Thymus (tissue), 11 donors: ENCODE measurements around the gene SNX32. TPM values are rescaled to one million over a fixed set of nuclear protein-coding genes. Genes with fewer than 3 reads are reported as not detected.
A peak's percentile ranks its signal among the peaks of the same experiment; 100 is the strongest.

Experiments used
- DNase-seq, 9 donors: peaks; one replicate each; pipeline ENCODE4 v3.0.0-alpha.2; 2013; ENCODE audit warnings: low spot score in 9 of 9, low read depth in 6 of 9, missing footprints in 1 of 9
- H3K27ac ChIP-seq, 2 donors: one replicate each; pipeline ENCODE4 v1.5.1; 2013; ENCODE audit warnings: control low read depth in 1 of 2, low read depth in 1 of 2, low read length in 1 of 2, mild to moderate bottlenecking in 1 of 2, moderate library complexity in 1 of 2
- H3K27me3 ChIP-seq, 2 donors: one replicate each; pipeline ENCODE4 v1.5.1; 2013; ENCODE audit warnings: low read length in 1 of 2; ENCODE audit not compliant: control insufficient read depth in 2 of 2, insufficient read depth in 1 of 2
- H3K36me3 ChIP-seq, 2 donors: one replicate each; pipeline ENCODE4 v1.5.1; 2013; ENCODE audit warnings: low read length in 1 of 2, mild to moderate bottlenecking in 1 of 2, moderate library complexity in 1 of 2; ENCODE audit not compliant: control insufficient read depth in 2 of 2, insufficient read depth in 2 of 2
- H3K4me1 ChIP-seq, 2 donors: one replicate each; pipeline ENCODE4 v1.5.1; 2013; ENCODE audit warnings: low read length in 2 of 2; ENCODE audit not compliant: control insufficient read depth in 2 of 2, insufficient read depth in 2 of 2
- H3K4me3 ChIP-seq, 2 donors: one replicate each; pipeline ENCODE4 v1.5.1; 2013; ENCODE audit warnings: low read length in 2 of 2, control low read depth in 1 of 2, mild to moderate bottlenecking in 1 of 2
- H3K9me3 ChIP-seq, 2 donors: one replicate each; pipeline ENCODE4 v1.5.1; 2013; ENCODE audit warnings: low read length in 1 of 2, mild to moderate bottlenecking in 1 of 2; ENCODE audit not compliant: control insufficient read depth in 2 of 2, insufficient read depth in 1 of 2
- WGBS: extraction: QIAGEN DNeasy Blood & Tissue Kit; methylation state at CpG from one replicate; pipeline ENCODE4 v1.1.7; 2013; 5-methylcytosine and 5-hydroxymethylcytosine counted together
- polyA plus RNA-seq: library from polyadenylated mRNA; stranded (reverse); fragments of 200-250 nt; gene quantifications from one replicate; pipeline ENCODE4 v1.2.3, GENCODE V29; 2013
- total RNA-seq: library from RNA; stranded (reverse); fragments of 120-200 nt; gene quantifications from one replicate; pipeline ENCODE4 v1.2.4, GENCODE V29; 2013
- donor health status: healthy.

Gene SNX32
- total and polyA plus RNA-seq, 2 donors = 0.38 to 1.1 TPM

- no peaks in the 10 kb centered on the region for H3K36me3 ChIP-seq
- H3K27me3 ChIP-seq = peaks cover 22 to 65% of the 10 kb centered on the region in 2 donors
- 31% methylated on average over 28 of the region's 28 CpGs for WGBS
- H3K4me3 ChIP-seq = peak overlapping the region in 1 of 2 donors; percentile 58
- DNase-seq = no peak
- H3K4me1 ChIP-seq = peaks cover 23 to 49% of the 10 kb centered on the region in 2 donors
- H3K9me3 ChIP-seq = no peaks in the 10 kb centered on the region
- no peak overlapping the region for H3K27ac ChIP-seq
Observed at GRCh38 chr11:65898656-65899355, 65.0 kb downstream of the SNX32 start.

GRCh38 chr11:65899356-65900124 lies 65.8 kb downstream of the SNX32 start:
- DNase-seq = peak in 3 of 9 donors; percentile 66 to 76 (median 68)
- peaks cover 22 to 65% of the 10 kb centered on the region in 2 donors for H3K27me3 ChIP-seq
- H3K9me3 ChIP-seq = no peaks in the 10 kb centered on the region
- H3K36me3 ChIP-seq = no peaks in the 10 kb centered on the region
- 4% methylated on average over 78 of the region's 78 CpGs for WGBS
- H3K4me3 ChIP-seq = peak overlapping the region in 1 of 2 donors; percentile 58
- H3K4me1 ChIP-seq = peaks cover 18 to 42% of the 10 kb centered on the region in 2 donors
- peak overlapping the region in 1 of 2 donors; percentile 31 for H3K27ac ChIP-seq

GRCh38 chr11:65900125-65900898 lies 66.5 kb downstream of the SNX32 start, which contains the start of gene FOSL1:
Gene FOSL1 (minus strand): TSS chr11:65900388. CDS start chr11:65900339, 49 bp downstream.
- DNase-seq = peak in 7 of 9 donors; percentile 64 to 88 (median 80)
- H3K9me3 ChIP-seq = no peaks in the 10 kb centered on the region
- H3K36me3 ChIP-seq = no peaks in the 10 kb centered on the region
- 2% methylated on average over 80 of the region's 80 CpGs for WGBS
- H3K27ac ChIP-seq = peak within 1 kb of the TSS in 1 of 2 donors; percentile 49
- peak within 1 kb of the TSS; percentile 32 to 58 for H3K4me3 ChIP-seq
- H3K27me3 ChIP-seq = peaks cover 22 to 65% of the 10 kb centered on the region in 2 donors
- peaks cover 18 to 42% of the 10 kb centered on the region in 2 donors for H3K4me1 ChIP-seq

GRCh38 chr11:65900899-65901180 lies 67.1 kb downstream of the SNX32 start:
- Histone ChIP-seq H3K4me1 (peaks cover 18 to 42% of the 10 kb centered on the region in 2 donors), H3K27ac (no peak overlapping the region), H3K9me3 (no peaks in the 10 kb centered on the region), H3K36me3 (no peaks in the 10 kb centered on the region), H3K4me3 (no peak overlapping the region), H3K27me3 (peaks cover 22 to 61% of the 10 kb centered on the region in 2 donors)
- DNase-seq = no peak
- WGBS = 93% methylated on average over 11 of the region's 11 CpGs

- Histone ChIP-seq H3K36me3 (no peaks in the 10 kb centered on the region), H3K27me3 (peaks cover 22 to 46% of the 10 kb centered on the region in 2 donors), H3K4me1 (peaks cover 18 to 42% of the 10 kb centered on the region in 2 donors), H3K9me3 (no peaks in the 10 kb centered on the region), H3K4me3 (no peak overlapping the region), H3K27ac (no peak overlapping the region)
- DNase-seq = no peak
- WGBS = 32% methylated on average over 5 of the region's 5 CpGs
Observed at GRCh38 chr11:65903068-65903481, 69.3 kb downstream of the SNX32 start.

Other genes with a start within 250 kb of the SNX32 start
- gene KCNK7, start 238.2 kb upstream of the SNX32 start, total RNA-seq = 0.66 TPM
- gene KCNK7, start 238.2 kb upstream of the SNX32 start, polyA plus RNA-seq = 3.8 TPM
- gene MAP3K11, start 219.7 kb upstream of the SNX32 start, total RNA-seq = 21.9 TPM
- gene MAP3K11, start 219.7 kb upstream of the SNX32 start, polyA plus RNA-seq = 61.0 TPM
- gene PCNX3, start 218.2 kb upstream of the SNX32 start, total RNA-seq = 7.4 TPM
- 23.4 TPM for gene PCNX3, start 218.2 kb upstream of the SNX32 start, polyA plus RNA-seq
- gene SIPA1, start 195.9 kb upstream of the SNX32 start, total RNA-seq = 51.9 TPM
- gene SIPA1, start 195.9 kb upstream of the SNX32 start, polyA plus RNA-seq = 153 TPM
- 17.1 TPM for gene RELA, start 171.0 kb upstream of the SNX32 start, total RNA-seq
- gene RELA, start 171.0 kb upstream of the SNX32 start, polyA plus RNA-seq = 41.9 TPM
- 53.5 TPM for gene KAT5, start 121.7 kb upstream of the SNX32 start, total RNA-seq
- gene KAT5, start 121.7 kb upstream of the SNX32 start, polyA plus RNA-seq = 104 TPM
- gene RNASEH2C, start 113.2 kb upstream of the SNX32 start, total RNA-seq = 85.9 TPM
- gene RNASEH2C, start 113.2 kb upstream of the SNX32 start, polyA plus RNA-seq = 49.4 TPM
- gene AP5B1, start 53.0 kb upstream of the SNX32 start, total RNA-seq = 5.3 TPM
- gene AP5B1, start 53.0 kb upstream of the SNX32 start, polyA plus RNA-seq = 7.6 TPM
- gene OVOL1, start 46.9 kb upstream of the SNX32 start, total RNA-seq = 0.47 TPM
- gene OVOL1, start 46.9 kb upstream of the SNX32 start, polyA plus RNA-seq = 1.3 TPM
- gene CFL1, start 24.2 kb downstream of the SNX32 start, total RNA-seq = 1,006 TPM
- gene CFL1, start 24.2 kb downstream of the SNX32 start, polyA plus RNA-seq = 673 TPM
- gene MUS81, start 26.5 kb downstream of the SNX32 start, total RNA-seq = 46.8 TPM
- 127 TPM for gene MUS81, start 26.5 kb downstream of the SNX32 start, polyA plus RNA-seq
- gene EFEMP2, start 38.8 kb downstream of the SNX32 start, total RNA-seq = 11.9 TPM
- gene EFEMP2, start 38.8 kb downstream of the SNX32 start, polyA plus RNA-seq = 41.8 TPM
- gene CTSW, start 45.9 kb downstream of the SNX32 start, total RNA-seq = 18.5 TPM
- 4.2 TPM for gene CTSW, start 45.9 kb downstream of the SNX32 start, polyA plus RNA-seq
- 71.0 TPM for gene FIBP, start 54.5 kb downstream of the SNX32 start, total RNA-seq
- 70.9 TPM for gene FIBP, start 54.5 kb downstream of the SNX32 start, polyA plus RNA-seq
- 30.5 TPM for gene CCDC85B, start 56.7 kb downstream of the SNX32 start, total RNA-seq
- 20.2 TPM for gene CCDC85B, start 56.7 kb downstream of the SNX32 start, polyA plus RNA-seq
- gene FOSL1, start 66.4 kb downstream of the SNX32 start, total RNA-seq = 0.14 TPM
- 3.8 TPM for gene FOSL1, start 66.4 kb downstream of the SNX32 start, polyA plus RNA-seq
- 11.0 TPM for gene C11orf68, start 85.1 kb downstream of the SNX32 start, total RNA-seq
- 38.8 TPM for gene C11orf68, start 85.1 kb downstream of the SNX32 start, polyA plus RNA-seq
- 200 TPM for gene DRAP1, start 85.5 kb downstream of the SNX32 start, total RNA-seq
- 131 TPM for gene DRAP1, start 85.5 kb downstream of the SNX32 start, polyA plus RNA-seq
- 0.09 TPM for gene TSGA10IP, start 111.5 kb downstream of the SNX32 start, total RNA-seq
- gene TSGA10IP, start 111.5 kb downstream of the SNX32 start, polyA plus RNA-seq = 0.05 TPM
- 35.4 TPM for gene SART1, start 127.8 kb downstream of the SNX32 start, total RNA-seq
- gene SART1, start 127.8 kb downstream of the SNX32 start, polyA plus RNA-seq = 97.5 TPM
- 24.7 TPM for gene EIF1AD, start 168.2 kb downstream of the SNX32 start, total RNA-seq
- 17.8 TPM for gene EIF1AD, start 168.2 kb downstream of the SNX32 start, polyA plus RNA-seq
- 64.7 TPM for gene BANF1, start 168.5 kb downstream of the SNX32 start, total RNA-seq
- 172 TPM for gene BANF1, start 168.5 kb downstream of the SNX32 start, polyA plus RNA-seq
- 0.66 TPM for gene CST6, start 178.0 kb downstream of the SNX32 start, total RNA-seq
- 23.0 TPM for gene CST6, start 178.0 kb downstream of the SNX32 start, polyA plus RNA-seq
- gene CATSPER1, start 192.5 kb downstream of the SNX32 start, total RNA-seq = 0.14 TPM
- gene CATSPER1, start 192.5 kb downstream of the SNX32 start, polyA plus RNA-seq = 0.34 TPM
- gene GAL3ST3, start 215.2 kb downstream of the SNX32 start, total RNA-seq = 0.42 TPM
- 0.25 TPM for gene GAL3ST3, start 215.2 kb downstream of the SNX32 start, polyA plus RNA-seq
- gene SF3B2, start 218.4 kb downstream of the SNX32 start, total RNA-seq = 127 TPM
- 147 TPM for gene SF3B2, start 218.4 kb downstream of the SNX32 start, polyA plus RNA-seq
- 9.2 TPM for gene PACS1, start 236.3 kb downstream of the SNX32 start, total RNA-seq
- 29.5 TPM for gene PACS1, start 236.3 kb downstream of the SNX32 start, polyA plus RNA-seq